NCI-H2171 treated with DMSO at 0.1 percent for 48 hours (cell line): ENCODE results near the gene SEC24D.
A peak's percentile ranks its signal among the peaks of the same experiment; 100 is the strongest.
"Not testable (repeated sequence)": the region's sequence is repeated elsewhere in the genome, so short reads cannot be mapped to it uniquely, and the experiment has no call there.

Experiments used
- DNase-seq: peaks from one replicate; lab custom pipeline; 2025; lab: John Stamatoyannopoulos, UW

Gene SEC24D, protein sequence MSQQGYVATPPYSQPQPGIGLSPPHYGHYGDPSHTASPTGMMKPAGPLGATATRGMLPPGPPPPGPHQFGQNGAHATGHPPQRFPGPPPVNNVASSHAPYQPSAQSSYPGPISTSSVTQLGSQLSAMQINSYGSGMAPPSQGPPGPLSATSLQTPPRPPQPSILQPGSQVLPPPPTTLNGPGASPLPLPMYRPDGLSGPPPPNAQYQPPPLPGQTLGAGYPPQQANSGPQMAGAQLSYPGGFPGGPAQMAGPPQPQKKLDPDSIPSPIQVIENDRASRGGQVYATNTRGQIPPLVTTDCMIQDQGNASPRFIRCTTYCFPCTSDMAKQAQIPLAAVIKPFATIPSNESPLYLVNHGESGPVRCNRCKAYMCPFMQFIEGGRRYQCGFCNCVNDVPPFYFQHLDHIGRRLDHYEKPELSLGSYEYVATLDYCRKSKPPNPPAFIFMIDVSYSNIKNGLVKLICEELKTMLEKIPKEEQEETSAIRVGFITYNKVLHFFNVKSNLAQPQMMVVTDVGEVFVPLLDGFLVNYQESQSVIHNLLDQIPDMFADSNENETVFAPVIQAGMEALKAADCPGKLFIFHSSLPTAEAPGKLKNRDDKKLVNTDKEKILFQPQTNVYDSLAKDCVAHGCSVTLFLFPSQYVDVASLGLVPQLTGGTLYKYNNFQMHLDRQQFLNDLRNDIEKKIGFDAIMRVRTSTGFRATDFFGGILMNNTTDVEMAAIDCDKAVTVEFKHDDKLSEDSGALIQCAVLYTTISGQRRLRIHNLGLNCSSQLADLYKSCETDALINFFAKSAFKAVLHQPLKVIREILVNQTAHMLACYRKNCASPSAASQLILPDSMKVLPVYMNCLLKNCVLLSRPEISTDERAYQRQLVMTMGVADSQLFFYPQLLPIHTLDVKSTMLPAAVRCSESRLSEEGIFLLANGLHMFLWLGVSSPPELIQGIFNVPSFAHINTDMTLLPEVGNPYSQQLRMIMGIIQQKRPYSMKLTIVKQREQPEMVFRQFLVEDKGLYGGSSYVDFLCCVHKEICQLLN

DNA sequence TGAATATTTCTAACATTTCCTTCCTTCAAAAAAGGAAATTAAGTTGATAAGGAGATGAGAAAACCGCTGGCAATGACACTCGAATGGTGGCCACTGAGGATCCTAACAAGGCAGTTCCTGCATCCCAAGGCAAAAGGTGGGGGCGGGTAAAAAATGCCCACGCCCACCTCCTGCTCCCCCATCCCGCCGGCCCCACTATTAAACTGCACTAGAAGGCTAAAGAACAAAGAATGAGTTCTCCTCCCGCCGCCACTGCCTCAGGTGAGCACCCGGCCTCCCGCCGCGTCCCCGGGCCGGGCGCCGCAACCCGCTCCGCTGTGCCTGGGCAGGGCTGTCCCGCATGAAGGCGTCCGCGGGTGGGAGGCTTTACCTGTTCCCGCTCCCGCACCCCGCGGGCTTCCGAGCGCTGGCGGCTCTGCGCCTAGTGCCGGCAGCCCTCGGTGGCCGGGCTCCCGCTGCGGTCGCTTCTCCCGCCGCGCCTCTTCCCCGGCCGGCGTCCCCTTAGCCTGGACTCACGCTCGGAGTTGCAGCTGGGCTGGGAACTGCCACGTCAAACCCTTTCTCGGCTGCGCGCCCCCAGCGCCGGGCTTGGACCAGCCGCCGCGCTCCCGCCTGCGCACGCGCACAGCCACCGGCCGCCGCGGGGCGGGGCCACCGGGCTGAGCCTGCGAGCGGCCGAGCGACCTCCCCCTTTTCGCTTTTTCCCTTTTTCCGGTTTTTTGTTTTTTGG is at the start of gene SEC24D:
Gene SEC24D, minus strand, starts transcription at position 556 of the 730 bp plus-strand sequence. CDS start 2,430 bp downstream, outside the sequence.
- DNase-seq, result peak; percentile 62

- no peak for DNase-seq
Measured at GRCh38 chr4:118884716-118885115, 48.8 kb upstream of the SEC24D start.

GRCh38 chr4:118883861-118884260 is 47.9 kb upstream of the SEC24D start:
- no peak for DNase-seq

DNA sequence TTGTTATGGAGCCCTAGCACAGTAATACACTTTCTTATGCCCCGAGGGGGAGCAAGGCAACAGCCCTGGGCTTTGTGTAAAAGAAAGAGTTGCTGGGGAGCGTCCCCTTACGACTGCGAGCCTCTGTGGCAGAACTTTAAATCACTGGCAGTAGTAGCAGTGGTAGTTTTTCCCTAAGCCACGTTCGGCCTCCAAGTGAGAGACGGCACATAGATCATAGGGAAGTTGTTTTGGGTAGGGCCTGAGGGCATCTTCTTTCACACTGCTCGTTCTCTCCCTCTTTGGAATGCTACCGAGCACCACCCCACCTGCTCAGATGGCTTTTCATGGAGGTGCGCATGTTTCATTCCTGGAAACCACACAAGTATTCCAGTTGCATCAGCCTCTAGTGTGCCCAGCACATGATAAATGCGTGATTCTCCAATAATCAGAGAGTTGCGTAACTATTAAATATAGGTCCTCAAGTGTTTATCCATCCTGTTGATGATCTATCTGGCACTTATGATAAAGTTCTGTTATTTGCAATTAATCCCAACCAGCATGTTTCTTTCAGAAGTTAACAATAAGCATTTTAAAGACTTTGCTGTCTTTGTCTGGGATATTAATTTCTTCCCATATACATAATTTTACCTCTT is 45.7 kb upstream of the SEC24D start:
- no peak for DNase-seq

DNA sequence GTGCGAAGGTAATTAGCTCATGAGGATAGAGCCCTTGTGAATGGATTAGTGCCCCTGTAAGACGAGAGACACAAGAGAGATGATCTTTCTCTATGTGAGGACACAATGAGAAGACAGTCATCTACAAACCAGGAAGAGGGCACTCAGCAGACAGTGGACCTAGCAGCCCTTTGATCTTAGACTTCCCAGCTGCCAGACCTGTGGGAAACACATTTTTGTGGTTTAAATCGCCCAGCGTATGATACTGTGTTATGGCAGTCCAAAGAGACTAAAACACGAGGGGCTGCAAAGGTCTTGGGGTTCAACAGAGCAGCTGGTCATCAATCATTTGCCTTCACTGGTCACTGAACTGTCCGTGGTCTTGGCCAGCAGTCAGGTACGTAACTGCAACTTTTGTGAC is 43.5 kb upstream of the SEC24D start:
- no peak for DNase-seq

DNA sequence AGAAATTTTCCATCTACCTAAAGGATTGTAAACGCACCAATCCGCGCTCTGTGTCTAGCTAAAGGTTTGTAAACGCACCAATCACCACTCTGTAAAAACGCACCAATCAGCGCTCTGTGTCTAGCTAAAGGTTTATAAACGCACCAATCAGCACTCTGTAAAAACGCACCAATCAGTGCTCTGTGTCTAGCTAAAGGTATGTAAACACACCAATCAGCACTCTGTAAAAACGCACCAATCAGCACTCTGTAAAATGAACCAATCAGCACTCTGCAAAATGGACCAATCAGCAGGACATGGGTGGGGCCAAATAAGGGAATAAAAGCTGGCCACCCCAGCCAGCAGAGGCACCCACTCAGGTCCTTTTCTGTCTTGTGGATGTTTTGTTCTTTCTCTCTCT is 42.6 kb upstream of the SEC24D start:
- DNase-seq, result not testable (repeated sequence)

GRCh38 chr4:118877797-118878196 is 41.9 kb upstream of the SEC24D start:
- no peak for DNase-seq

- DNase-seq, result no peak
Measured at GRCh38 chr4:118872181-118872580, 36.3 kb upstream of the SEC24D start.

- DNase-seq, result no peak
Measured at GRCh38 chr4:118869808-118870342, 33.9 kb upstream of the SEC24D start.

DNA sequence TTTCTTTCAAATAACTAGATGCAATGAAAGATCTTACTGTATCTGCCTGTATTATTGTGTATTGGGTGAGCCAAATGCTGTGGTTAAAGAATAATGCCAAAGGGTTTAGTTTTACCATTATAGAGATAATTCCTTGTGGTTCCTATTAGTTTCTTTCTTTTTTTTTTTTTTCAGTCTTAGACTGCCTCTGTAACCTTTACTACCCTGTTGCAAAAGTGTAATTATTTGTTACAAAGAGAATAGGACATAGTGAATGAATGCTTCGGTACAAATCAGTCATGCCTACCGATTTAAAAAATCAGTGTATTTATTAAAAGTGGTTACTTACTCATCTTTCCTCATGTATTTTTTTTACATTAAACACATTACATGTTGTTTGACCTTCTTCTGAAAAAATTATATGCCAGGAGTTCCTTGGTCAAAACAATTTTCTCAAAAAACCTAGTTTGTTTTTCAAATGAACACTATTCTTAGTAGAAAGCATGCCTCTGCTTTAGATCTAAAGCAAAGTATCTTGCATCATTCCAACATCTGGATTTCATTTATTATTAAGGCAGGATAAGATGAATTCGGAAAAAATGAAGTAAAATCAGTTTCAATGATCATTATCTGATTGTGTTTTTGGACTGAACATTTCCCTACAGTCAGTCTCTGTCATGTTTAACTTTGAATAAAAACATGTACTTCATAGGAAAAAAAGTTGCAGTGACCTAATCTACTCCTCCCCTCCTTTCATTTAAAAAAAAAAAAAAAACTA is 31.6 kb upstream of the SEC24D start:
- DNase-seq, result no peak

GRCh38 chr4:118866442-118866841 is 30.5 kb upstream of the SEC24D start:
- DNase-seq, result no peak

DNA sequence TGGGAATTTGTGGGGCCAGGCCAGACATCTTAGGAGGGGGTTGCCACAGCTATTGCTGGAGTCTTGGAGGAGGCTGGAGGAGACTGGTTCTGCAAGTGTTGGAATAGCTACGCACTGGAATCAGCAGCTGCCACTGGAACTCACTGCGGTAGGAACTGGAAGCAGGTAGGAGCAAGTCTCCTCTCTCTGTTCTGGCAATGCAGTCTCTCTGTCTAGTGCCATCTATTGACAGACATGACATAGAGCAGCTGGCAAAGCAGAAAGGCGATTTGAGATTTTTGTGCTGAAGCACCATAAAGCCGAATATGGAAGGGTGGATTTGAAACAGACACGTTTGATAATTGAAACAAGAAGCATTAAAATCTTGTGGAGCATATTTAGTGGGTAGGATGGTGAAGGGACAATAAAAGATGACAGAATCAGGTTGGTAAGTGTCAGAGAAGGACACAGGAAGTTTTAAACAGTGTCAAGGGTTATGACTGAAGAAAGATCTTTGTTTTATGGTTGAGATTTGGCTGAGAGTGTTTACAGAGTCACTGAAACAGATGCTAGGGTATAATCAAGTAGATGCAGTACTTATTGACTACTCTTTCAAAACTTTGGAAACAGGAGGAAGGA is 29.3 kb upstream of the SEC24D start:
- peak; percentile 51 for DNase-seq

DNA sequence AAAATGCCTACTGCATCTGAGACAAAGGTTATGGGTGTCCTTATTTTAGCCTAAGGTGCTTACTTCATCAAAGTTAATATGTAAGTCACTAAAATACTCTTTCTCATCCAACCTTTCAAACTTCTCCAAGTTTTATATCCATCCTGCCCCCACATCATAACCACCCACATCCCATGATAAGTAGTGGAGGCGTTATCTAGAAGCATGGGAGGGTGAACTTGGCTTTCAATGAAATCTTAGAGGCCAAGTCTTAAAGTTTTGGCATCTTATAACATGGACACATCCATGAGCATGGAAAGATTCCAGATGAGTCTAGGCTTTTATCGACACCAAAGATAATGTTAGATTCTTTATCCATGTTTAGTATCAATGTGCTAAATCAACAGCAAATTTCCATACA is 22.9 kb upstream of the SEC24D start:
- DNase-seq, result no peak

DNA sequence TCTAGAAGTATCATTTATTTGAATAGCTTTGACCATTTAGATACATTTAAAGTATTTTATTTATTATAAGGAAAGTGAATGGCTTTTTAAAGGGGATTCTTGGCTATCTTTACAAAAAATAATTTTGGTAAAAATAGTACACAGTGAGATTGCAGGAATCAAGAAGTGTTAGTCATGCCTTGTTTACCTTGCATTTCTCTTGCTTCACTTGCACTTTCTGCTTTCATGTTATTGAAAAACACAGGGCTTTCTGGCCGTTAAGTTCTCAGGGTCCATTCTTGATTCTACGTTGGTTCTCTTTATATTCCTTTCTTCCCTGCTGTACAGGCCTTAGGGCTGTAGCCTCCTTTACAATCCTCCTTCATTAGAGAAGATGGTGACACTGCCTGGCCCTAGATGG is 21.8 kb upstream of the SEC24D start:
- DNase-seq, result no peak

DNA sequence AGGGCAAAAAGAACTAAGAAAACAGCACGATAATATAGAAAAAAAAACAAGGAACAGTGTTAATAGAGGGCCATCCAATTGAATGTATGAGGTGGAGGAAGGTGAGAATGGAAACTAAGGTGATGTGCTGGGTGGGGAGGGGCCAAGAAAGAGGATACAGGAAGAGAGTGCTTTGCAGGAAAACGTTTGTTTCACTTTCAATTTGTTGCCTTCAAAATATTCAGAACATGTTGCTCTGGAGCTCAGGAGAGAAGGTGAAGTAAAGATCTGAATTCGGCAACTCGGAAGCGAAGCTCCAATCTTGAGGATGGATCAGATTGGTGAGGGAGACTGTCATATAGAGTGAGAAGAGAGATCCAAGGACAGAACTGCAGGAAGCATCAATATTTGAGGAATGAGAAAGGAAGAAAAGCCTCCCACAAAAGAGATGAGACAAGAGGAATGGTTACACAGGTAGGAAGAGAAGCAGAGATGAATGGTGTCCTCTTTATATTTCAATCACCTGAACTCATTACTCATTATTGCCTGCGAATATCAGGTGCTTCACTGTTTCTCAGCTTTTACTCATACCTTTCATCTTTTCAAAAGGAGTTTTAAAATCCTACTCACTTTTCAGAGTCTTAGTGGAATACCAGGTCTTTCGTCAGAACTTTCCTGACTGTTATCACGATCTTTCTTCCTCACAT is 14.7 kb upstream of the SEC24D start:
- no peak for DNase-seq

DNA sequence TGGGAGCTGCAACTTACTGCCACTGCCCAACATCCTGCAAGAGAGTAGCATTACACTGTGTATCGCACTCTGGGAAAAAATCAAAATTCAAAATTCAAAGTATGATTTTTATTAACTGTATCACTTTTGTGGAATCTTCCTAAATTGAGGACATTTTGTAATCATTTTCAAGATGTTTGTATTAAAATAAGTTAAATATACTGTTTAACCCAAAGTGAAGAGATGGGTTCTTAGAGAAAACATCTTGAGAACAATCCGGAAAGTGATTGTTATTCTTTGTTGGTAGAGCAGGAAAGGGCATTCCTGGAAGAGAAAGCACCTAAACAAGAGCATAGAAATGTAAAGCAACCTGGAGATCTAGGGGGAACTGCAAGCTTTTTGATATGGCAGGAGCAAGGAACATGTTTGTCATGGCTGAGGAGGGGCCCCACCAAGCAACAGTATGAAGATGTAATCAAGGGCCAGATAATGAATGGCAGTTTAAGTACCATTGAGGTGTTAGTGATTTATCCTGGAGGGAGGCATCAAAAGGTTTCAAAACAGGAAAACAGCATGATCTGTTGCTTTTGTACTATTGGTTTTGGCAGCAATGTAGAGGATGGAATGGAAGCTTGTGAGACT is 14.1 kb upstream of the SEC24D start:
- DNase-seq, result no peak

GRCh38 chr4:118848901-118849300 is 13.0 kb upstream of the SEC24D start:
- no peak for DNase-seq

GRCh38 chr4:118848242-118848641 is 12.3 kb upstream of the SEC24D start:
- no peak for DNase-seq

DNA sequence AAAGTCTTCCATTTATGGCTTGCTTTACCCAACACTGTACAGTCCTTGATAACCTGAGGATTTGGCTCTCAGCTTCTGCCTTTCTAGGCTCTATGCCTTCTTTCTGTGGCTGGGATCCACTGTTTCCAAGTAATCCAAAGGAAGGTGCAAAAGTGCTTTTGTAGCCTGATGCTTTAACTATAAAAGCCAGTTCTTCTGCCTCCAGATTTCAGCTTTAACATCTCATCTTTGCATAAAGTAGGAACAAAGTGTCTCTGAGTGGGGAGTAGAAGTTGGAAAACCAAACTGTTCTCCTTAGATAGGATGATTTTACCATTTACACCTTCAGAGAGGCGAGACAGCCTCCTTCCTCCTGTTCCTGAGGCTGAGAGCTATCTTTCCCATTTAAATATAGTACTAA is 11.1 kb upstream of the SEC24D start:
- no peak for DNase-seq
